GM12878 (cell line): Measurements from ENCODE around the gene CDC42SE2. TPM values are rescaled to one million over a fixed set of nuclear protein-coding genes. Genes with fewer than 3 reads are reported as not detected.
A peak's percentile ranks its signal among the peaks of the same experiment; 100 is the strongest.

ENCODE experiments used
- CBX5 ChIP-seq: sonication (generic); IDR thresholded peaks from 2 replicates; pipeline ENCODE4 v1.6.1; 2016; ENCODE audit warnings: low read depth, moderate library complexity, mild to moderate bottlenecking, inconsistent platforms
- CEBPB ChIP-seq, 2 experiments: fragments of 150-350 bp in 1 of 2; IDR thresholded peaks; 2 replicates each; pipeline ENCODE4 v1.6.1; 2012 to 2014; ENCODE audit warnings: low read depth in 2 of 2, low read length in 2 of 2, borderline replicate concordance in 1 of 2, inconsistent platforms in 1 of 2
- E2F4 ChIP-seq: IDR thresholded peaks from 2 replicates; pipeline ENCODE4 v1.6.1; 2012; ENCODE audit warnings: low read depth, low read length, improper control_type of control experiment
- HDAC6 ChIP-seq: fragments of 200-600 bp; sonication (generic); IDR thresholded peaks from one replicate; pipeline ENCODE4 v1.8.0; 2017; ENCODE audit warnings: antibody characterized with exemption; ENCODE audit not compliant: unreplicated experiment
- IRF4 ChIP-seq: IDR thresholded peaks from 2 replicates; pipeline ENCODE4 v1.6.1; 2011; ENCODE audit warnings: low read depth, low read length
- NFIC ChIP-seq: IDR thresholded peaks from 2 replicates; pipeline ENCODE4 v1.6.1; 2012; ENCODE audit warnings: low read depth, mild to moderate bottlenecking, inconsistent platforms, low read length, moderate library complexity
- NR2F1 ChIP-seq: fragments of 450-650 bp; conservative IDR thresholded peaks from 2 replicates; pipeline ENCODE4 v1.6.1; 2017; ENCODE audit warnings: mild to moderate bottlenecking
- PBX3 ChIP-seq: IDR thresholded peaks from 2 replicates; pipeline ENCODE4 v1.6.1; 2011; ENCODE audit warnings: mild to moderate bottlenecking, low read depth, low read length, moderate library complexity; ENCODE audit not compliant: insufficient replicate concordance
- POU2F2 ChIP-seq: IDR thresholded peaks from 3 replicates; pipeline ENCODE4 v1.6.1; 2011; ENCODE audit warnings: low read depth, mild to moderate bottlenecking, low read length, borderline replicate concordance
- PRDM15 ChIP-seq: fragments of 450-650 bp; formaldehyde crosslinking; IDR thresholded peaks from 2 replicates; pipeline ENCODE4 v1.4.0; 2020; ENCODE audit warnings: mild to moderate bottlenecking, moderate library complexity
- RAD21 ChIP-seq: IDR thresholded peaks from 2 replicates; pipeline ENCODE4 v1.6.1; 2011; ENCODE audit warnings: mild to moderate bottlenecking, low read depth, low read length, moderate library complexity; ENCODE audit not compliant: insufficient read depth
- SIN3A ChIP-seq: IDR thresholded peaks from 2 replicates; pipeline ENCODE4 v1.6.1; 2012; ENCODE audit warnings: low read depth, low read length, improper control_type of control experiment
- SREBF2 ChIP-seq: IDR thresholded peaks from 2 replicates; pipeline ENCODE4 v1.6.1; 2012; ENCODE audit warnings: mild to moderate bottlenecking, low read length
- polyA plus RNA-seq, 11 experiments: library from polyadenylated mRNA; depleted of rRNA in 4 of 11; unstranded in 6 of 11; stranded (reverse) in 5 of 11; fragments of >200 nt; fragmentation: Nextera tagmentation in 4 of 11; fragmentation: Illumina TruSeq in 1 of 11; extraction: Ambion mirVana in 4 of 11; extraction: Trizol in 1 of 11; gene quantifications; 1 replicate in 1 of 11; 2 replicates in 10 of 11; pipeline versions ENCODE4 v1.2.1 to v1.2.3, GENCODE V29; 2011 to 2016; ENCODE audit warnings: inconsistent platforms in 2 of 11, missing spikeins in 2 of 11, low read depth in 1 of 11
- total RNA-seq, 4 experiments: library from RNA; depleted of rRNA in 3 of 4; stranded (reverse); fragments of >200 nt in 3 of 4; fragmentation: Illumina TruSeq in 1 of 4; extraction: Trizol in 1 of 4; gene quantifications; 2 replicates each; pipeline versions ENCODE4 v1.2.1 to v1.2.3, GENCODE V29; 2013 to 2021
- TF ChIP-seq, protein P1 (sequence below): IDR thresholded peaks from 2 replicates; pipeline ENCODE4 v1.6.1; 2012; ENCODE audit warnings: mild to moderate bottlenecking, low read depth, low read length
- TF ChIP-seq, protein P2 (sequence below): fragments of 450-650 bp; IDR thresholded peaks from 2 replicates; pipeline ENCODE4 v1.6.1; 2017; ENCODE audit warnings: mild to moderate bottlenecking, moderate library complexity
- TF ChIP-seq, protein P3 (sequence below): IDR thresholded peaks from 2 replicates; pipeline ENCODE4 v1.6.1; 2012; ENCODE audit warnings: low read depth, low read length, improper control_type of control experiment

The CDC42SE2 gene
- total and polyA plus RNA-seq, 10 of the 15 experiments (the other 5 are each of a cell fraction or from before 2014, with no cell fraction given) = 57.0 to 148 (median 80.3) TPM

GRCh38 chr5:131379723-131380122 is 115.9 kb downstream of the CDC42SE2 start (continued):
- TF ChIP-seq, protein P1, sequence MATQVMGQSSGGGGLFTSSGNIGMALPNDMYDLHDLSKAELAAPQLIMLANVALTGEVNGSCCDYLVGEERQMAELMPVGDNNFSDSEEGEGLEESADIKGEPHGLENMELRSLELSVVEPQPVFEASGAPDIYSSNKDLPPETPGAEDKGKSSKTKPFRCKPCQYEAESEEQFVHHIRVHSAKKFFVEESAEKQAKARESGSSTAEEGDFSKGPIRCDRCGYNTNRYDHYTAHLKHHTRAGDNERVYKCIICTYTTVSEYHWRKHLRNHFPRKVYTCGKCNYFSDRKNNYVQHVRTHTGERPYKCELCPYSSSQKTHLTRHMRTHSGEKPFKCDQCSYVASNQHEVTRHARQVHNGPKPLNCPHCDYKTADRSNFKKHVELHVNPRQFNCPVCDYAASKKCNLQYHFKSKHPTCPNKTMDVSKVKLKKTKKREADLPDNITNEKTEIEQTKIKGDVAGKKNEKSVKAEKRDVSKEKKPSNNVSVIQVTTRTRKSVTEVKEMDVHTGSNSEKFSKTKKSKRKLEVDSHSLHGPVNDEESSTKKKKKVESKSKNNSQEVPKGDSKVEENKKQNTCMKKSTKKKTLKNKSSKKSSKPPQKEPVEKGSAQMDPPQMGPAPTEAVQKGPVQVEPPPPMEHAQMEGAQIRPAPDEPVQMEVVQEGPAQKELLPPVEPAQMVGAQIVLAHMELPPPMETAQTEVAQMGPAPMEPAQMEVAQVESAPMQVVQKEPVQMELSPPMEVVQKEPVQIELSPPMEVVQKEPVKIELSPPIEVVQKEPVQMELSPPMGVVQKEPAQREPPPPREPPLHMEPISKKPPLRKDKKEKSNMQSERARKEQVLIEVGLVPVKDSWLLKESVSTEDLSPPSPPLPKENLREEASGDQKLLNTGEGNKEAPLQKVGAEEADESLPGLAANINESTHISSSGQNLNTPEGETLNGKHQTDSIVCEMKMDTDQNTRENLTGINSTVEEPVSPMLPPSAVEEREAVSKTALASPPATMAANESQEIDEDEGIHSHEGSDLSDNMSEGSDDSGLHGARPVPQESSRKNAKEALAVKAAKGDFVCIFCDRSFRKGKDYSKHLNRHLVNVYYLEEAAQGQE = no peak
- TF ChIP-seq PBX3 (no peak), IRF4 (no peak), NFIC (no peak), PRDM15 (no peak), CBX5 (no peak), NR2F1 (0 out of 2 replicates have a peak, but pooled peaks have one; percentile 43), SIN3A (no peak), CEBPB (IDR thresholded peaks at IDR 0.05; ENCODE audit: borderline replicate concordance in 1 of 2, low read depth in 2 of 2, low read length in 2 of 2) (no peak), E2F4 (no peak), RAD21 (no peak), HDAC6 (no peak), POU2F2 (no peak; the same call in 2 of the 3 replicates), SREBF2 (no peak)
- TF ChIP-seq, protein P2, sequence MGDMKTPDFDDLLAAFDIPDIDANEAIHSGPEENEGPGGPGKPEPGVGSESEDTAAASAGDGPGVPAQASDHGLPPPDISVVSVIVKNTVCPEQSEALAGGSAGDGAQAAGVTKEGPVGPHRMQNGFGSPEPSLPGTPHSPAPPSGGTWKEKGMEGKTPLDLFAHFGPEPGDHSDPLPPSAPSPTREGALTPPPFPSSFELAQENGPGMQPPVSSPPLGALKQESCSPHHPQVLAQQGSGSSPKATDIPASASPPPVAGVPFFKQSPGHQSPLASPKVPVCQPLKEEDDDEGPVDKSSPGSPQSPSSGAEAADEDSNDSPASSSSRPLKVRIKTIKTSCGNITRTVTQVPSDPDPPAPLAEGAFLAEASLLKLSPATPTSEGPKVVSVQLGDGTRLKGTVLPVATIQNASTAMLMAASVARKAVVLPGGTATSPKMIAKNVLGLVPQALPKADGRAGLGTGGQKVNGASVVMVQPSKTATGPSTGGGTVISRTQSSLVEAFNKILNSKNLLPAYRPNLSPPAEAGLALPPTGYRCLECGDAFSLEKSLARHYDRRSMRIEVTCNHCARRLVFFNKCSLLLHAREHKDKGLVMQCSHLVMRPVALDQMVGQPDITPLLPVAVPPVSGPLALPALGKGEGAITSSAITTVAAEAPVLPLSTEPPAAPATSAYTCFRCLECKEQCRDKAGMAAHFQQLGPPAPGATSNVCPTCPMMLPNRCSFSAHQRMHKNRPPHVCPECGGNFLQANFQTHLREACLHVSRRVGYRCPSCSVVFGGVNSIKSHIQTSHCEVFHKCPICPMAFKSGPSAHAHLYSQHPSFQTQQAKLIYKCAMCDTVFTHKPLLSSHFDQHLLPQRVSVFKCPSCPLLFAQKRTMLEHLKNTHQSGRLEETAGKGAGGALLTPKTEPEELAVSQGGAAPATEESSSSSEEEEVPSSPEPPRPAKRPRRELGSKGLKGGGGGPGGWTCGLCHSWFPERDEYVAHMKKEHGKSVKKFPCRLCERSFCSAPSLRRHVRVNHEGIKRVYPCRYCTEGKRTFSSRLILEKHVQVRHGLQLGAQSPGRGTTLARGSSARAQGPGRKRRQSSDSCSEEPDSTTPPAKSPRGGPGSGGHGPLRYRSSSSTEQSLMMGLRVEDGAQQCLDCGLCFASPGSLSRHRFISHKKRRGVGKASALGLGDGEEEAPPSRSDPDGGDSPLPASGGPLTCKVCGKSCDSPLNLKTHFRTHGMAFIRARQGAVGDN = peak; percentile 29; the same call in 1 of the 2 replicates
- TF ChIP-seq, protein P3, sequence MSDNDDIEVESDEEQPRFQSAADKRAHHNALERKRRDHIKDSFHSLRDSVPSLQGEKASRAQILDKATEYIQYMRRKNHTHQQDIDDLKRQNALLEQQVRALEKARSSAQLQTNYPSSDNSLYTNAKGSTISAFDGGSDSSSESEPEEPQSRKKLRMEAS = no peak
